ENCODE results near the gene SYNRG.

Gene SYNRG, protein sequence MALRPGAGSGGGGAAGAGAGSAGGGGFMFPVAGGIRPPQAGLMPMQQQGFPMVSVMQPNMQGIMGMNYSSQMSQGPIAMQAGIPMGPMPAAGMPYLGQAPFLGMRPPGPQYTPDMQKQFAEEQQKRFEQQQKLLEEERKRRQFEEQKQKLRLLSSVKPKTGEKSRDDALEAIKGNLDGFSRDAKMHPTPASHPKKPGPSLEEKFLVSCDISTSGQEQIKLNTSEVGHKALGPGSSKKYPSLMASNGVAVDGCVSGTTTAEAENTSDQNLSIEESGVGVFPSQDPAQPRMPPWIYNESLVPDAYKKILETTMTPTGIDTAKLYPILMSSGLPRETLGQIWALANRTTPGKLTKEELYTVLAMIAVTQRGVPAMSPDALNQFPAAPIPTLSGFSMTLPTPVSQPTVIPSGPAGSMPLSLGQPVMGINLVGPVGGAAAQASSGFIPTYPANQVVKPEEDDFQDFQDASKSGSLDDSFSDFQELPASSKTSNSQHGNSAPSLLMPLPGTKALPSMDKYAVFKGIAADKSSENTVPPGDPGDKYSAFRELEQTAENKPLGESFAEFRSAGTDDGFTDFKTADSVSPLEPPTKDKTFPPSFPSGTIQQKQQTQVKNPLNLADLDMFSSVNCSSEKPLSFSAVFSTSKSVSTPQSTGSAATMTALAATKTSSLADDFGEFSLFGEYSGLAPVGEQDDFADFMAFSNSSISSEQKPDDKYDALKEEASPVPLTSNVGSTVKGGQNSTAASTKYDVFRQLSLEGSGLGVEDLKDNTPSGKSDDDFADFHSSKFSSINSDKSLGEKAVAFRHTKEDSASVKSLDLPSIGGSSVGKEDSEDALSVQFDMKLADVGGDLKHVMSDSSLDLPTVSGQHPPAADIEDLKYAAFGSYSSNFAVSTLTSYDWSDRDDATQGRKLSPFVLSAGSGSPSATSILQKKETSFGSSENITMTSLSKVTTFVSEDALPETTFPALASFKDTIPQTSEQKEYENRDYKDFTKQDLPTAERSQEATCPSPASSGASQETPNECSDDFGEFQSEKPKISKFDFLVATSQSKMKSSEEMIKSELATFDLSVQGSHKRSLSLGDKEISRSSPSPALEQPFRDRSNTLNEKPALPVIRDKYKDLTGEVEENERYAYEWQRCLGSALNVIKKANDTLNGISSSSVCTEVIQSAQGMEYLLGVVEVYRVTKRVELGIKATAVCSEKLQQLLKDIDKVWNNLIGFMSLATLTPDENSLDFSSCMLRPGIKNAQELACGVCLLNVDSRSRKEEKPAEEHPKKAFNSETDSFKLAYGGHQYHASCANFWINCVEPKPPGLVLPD (N-terminal part only)

DNA sequence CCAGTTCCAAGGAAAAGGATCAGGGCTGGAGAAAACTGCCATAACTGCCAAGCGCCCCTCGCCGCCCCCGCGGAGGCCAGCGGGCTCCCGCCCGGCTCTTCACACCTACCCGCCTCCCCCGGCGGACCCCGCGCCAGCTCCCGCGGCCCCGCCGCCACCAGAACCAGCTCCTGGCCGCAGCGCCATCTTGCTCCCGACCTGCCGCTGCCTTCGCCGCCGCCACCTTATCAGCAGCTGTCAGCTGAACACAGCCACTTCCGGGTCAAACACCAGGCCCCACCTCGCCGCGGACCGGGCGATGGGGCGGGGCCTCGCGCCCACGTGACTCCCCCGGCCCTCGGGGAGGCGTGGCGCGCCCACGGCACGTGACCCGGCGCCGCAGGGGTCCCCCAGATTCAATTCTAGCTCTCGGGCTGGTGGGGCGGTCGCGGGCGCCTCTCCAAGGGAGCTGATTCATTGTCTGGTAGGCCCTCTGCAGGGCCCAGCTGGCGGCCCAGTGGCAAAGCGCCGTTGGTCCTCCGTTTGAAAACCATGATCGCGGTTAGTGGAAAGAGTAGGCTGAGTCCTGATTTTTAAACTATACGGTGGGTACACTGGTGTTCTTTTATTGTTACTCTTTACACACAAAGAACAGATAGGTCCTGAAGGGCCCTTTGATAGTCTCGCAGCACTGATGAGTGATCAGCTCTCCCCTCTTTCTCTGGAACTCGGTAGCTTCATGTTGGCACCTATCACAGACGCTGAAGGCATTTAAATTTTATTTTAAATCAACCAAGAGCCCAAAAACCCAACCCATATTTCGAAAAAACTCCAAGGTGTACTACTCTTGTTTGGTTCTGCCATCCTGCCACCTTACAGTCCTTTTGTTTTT, at the start of gene SYNRG:
SYNRG (minus strand) TSS at position 249 of the 871 bp plus-strand sequence; CDS start at position 186, 63 bp downstream.
- TF ChIP-seq, protein P1, sequence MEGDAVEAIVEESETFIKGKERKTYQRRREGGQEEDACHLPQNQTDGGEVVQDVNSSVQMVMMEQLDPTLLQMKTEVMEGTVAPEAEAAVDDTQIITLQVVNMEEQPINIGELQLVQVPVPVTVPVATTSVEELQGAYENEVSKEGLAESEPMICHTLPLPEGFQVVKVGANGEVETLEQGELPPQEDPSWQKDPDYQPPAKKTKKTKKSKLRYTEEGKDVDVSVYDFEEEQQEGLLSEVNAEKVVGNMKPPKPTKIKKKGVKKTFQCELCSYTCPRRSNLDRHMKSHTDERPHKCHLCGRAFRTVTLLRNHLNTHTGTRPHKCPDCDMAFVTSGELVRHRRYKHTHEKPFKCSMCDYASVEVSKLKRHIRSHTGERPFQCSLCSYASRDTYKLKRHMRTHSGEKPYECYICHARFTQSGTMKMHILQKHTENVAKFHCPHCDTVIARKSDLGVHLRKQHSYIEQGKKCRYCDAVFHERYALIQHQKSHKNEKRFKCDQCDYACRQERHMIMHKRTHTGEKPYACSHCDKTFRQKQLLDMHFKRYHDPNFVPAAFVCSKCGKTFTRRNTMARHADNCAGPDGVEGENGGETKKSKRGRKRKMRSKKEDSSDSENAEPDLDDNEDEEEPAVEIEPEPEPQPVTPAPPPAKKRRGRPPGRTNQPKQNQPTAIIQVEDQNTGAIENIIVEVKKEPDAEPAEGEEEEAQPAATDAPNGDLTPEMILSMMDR (IDR thresholded peaks at IDR 0.05; ENCODE audit: low read depth, low read length), result no peak
- peak within 1 kb of the TSS; percentile 93 for H3K4me3 ChIP-seq (ENCODE audit: low read depth, low read length)

DNA sequence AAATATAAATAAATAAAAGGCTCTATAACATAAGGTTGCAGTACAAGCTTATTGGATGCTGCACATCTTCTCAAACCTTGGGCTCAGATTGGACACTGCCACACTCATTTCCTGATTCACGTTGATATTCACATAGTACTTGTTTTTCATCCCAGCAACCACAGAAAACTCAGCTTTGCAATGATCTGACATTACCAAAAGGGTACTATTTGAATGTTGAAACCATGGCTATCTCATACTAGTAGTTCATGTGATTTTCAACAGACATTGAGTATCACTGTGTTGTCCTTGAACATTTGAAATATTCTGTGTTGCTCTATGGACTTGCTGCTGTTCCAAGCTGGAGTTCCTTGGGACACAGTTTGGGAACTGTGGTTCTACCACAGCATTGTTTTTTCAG, 48.0 kb upstream of the SYNRG start:
- H3K4me3 ChIP-seq (ENCODE audit: low read depth, low read length), result no peak overlapping the region
- TF ChIP-seq, protein P1 (IDR thresholded peaks at IDR 0.05; ENCODE audit: low read depth, low read length), result no peak

DNA sequence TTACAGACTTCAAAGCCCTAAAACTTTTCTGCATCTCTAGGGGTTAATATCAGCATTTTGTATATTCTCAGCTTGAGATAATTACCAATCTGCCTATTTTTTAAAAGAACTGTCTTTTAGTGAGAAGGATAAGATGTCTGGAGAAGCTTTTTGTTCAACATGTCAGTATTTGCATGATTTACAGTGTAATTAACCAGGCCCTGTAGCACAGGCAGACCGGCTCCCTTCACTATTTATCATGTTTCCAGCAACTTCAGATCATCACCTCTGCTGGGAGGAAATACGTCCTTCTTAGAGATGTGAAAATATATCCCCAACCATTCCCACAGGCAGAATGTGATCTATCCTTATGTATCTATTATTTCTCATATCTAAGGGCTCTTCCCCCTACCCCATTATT, 42.6 kb upstream of the SYNRG start:
- TF ChIP-seq, protein P1 (IDR thresholded peaks at IDR 0.05; ENCODE audit: low read depth, low read length), result no peak
- H3K4me3 ChIP-seq (ENCODE audit: low read depth, low read length), result no peak overlapping the region

DNA sequence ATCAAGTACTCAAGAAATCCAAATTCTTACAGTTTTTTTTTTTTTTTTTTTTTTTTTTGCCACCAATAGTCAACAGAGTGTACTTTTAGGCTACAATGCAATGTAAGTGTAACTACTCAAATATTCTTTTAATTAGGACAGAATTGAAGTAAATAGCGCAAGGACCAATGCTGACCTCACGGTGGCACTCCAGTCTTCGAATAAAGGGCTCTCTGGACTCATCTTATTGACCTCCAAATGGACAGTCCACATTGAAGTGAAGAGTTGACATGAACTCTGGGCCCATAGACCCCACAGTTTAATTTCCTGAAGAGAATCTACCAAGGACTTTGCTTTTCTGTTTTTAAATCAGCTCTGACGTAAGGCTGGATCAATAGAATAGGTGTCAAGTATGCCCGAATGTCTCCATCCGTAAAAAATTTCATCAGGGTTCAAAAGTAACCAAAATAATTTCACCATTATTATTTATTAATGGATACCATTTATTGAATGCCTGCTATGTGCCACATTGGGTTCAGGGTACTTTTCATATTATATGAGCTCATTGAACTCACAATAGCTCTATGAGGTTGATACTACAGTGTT, 41.3 kb upstream of the SYNRG start:
- TF ChIP-seq, protein P1 (IDR thresholded peaks at IDR 0.05; ENCODE audit: low read depth, low read length), result peak; percentile 55
- no peak overlapping the region for H3K4me3 ChIP-seq (ENCODE audit: low read depth, low read length)

DNA sequence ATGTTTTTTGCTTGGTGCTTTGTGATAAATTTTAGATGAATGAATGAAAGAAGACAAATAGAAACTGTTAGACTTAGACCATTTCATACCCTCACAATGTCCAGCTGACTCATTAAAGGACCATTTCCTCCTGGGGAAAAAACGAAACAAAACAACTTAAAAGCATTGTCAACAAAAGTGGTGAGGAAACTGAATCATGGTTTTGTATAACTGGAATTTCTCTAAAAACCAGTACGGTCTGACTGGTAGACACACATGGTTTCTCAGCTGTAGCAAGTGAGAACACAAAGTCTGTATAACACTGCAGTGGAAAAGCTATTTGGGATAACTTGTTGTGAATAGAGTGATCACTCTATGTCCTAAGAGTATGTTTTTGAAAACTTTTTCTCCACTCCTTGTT, 39.3 kb upstream of the SYNRG start:
- TF ChIP-seq, protein P1 (IDR thresholded peaks at IDR 0.05; ENCODE audit: low read depth, low read length), result no peak
- no peak overlapping the region for H3K4me3 ChIP-seq (ENCODE audit: low read depth, low read length)

DNA sequence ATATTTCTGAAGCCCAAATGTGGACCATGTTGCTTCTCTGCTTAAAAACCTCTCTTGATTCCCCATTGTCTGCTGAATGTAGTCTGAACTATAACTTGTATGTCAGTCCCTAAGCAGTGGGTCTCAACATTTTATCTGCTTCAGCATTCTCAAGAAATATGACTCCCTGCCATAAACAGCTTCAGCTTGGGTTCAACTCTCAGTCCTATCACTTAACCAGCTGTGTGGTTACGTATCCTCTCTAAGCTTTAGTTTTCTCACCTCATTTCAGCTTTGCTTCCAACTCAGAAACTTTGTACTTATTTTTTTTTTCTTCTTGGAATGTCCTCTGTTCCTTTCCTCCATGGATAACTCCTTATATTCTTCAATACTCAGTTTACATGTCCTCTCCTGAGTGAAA, 38.6 kb upstream of the SYNRG start:
- TF ChIP-seq, protein P1 (IDR thresholded peaks at IDR 0.05; ENCODE audit: low read depth, low read length), result no peak
- no peak overlapping the region for H3K4me3 ChIP-seq (ENCODE audit: low read depth, low read length)

Measured in WI38 (cell line).